AG04450 (cell line): Measurements from ENCODE around the gene SPATS2L. TPM values are rescaled to one million over a fixed set of nuclear protein-coding genes. Genes with fewer than 3 reads are reported as not detected.
A peak's percentile ranks its signal among the peaks of the same experiment; 100 is the strongest.

Experiments used
- CTCF ChIA-PET: fragments of 300-600, 350-600 bp; formaldehyde crosslinking; extraction: SDS; loops from one replicate; lab custom pipeline; 2022; ENCODE audit warnings: antibody characterized with exemption, inconsistent platforms; lab: Charles Lee
- POLR2A ChIA-PET: fragments of 350-600 bp; formaldehyde crosslinking; extraction: SDS; loops from one replicate; lab custom pipeline; 2021; ENCODE audit warnings: antibody characterized with exemption, inconsistent platforms; lab: Yijun Ruan, JAX
- DNase-seq: peaks from one replicate; pipeline ENCODE4 v3.0.0-alpha.2; 2011; ENCODE audit warnings: low read depth, low spot score
- H3K27ac ChIP-seq: one replicate; pipeline ENCODE4 v1.5.1; 2012; ENCODE audit warnings: low read depth, low read length, control low read depth
- H3K27me3 ChIP-seq: one replicate; pipeline ENCODE4 v1.6.0; 2012; ENCODE audit warnings: low read length; ENCODE audit not compliant: control insufficient read depth, insufficient read depth
- H3K4me3 ChIP-seq: 2 replicates; pipeline ENCODE4 v1.5.1; 2011; ENCODE audit warnings: mild to moderate bottlenecking, low read depth, low read length, control low read depth
- H3K9me3 ChIP-seq: 2 replicates; pipeline ENCODE4 v1.5.1; 2012; ENCODE audit warnings: low read length; ENCODE audit not compliant: control insufficient read depth, insufficient read depth
- polyA plus RNA-seq: library from polyadenylated mRNA; depleted of rRNA; stranded (reverse); fragments of >200 nt; gene quantifications from 2 replicates; pipeline ENCODE4 v1.2.3, GENCODE V29; 2011
- TF ChIP-seq, protein P1 (sequence below): IDR thresholded peaks from 2 replicates; pipeline ENCODE4 v1.5.1; 2011; ENCODE audit warnings: low read depth, low read length, control low read depth, inconsistent platforms

Gene SPATS2L
- polyA plus RNA-seq, 1 experiment, result 361 TPM

DNA sequence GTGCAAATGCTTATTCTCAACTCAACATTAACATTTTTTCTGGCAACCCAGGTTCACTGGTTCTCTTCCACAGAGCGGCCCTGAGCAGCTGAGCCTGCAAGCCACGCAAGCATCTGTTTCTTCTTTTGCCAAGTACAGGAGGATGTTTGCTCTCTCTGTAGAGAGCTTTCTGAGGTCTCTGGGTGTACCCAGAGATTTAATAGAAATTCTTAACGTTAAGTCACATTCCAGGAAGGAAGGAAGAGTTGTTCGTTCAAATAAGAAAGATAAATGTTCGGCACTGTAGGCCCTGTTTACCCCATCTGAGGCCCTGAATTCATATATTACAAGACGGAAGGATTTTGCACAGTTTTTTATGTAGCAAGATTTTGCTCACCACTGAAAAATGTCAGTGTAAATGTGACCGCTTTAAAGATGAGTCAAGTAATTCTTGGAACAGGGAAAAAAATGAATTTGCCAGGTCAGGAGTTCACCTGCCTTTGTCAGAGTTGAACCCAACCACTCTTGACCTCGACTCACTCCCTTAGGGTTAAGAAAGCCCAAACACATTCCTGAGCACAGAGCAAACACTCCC is 173.3 kb downstream of the SPATS2L start:
- H3K4me3 ChIP-seq, result no peak overlapping the region
- TF ChIP-seq, protein P1, sequence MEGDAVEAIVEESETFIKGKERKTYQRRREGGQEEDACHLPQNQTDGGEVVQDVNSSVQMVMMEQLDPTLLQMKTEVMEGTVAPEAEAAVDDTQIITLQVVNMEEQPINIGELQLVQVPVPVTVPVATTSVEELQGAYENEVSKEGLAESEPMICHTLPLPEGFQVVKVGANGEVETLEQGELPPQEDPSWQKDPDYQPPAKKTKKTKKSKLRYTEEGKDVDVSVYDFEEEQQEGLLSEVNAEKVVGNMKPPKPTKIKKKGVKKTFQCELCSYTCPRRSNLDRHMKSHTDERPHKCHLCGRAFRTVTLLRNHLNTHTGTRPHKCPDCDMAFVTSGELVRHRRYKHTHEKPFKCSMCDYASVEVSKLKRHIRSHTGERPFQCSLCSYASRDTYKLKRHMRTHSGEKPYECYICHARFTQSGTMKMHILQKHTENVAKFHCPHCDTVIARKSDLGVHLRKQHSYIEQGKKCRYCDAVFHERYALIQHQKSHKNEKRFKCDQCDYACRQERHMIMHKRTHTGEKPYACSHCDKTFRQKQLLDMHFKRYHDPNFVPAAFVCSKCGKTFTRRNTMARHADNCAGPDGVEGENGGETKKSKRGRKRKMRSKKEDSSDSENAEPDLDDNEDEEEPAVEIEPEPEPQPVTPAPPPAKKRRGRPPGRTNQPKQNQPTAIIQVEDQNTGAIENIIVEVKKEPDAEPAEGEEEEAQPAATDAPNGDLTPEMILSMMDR, result no peak
- CTCF ChIA-PET, result interaction anchor here (1.0 to 2.6 kb wide), 8 partner anchors 18 to 509 kb away, joined by 3 to 17 read pairs (median 6); no protein-coding TSS in a partner anchor
- H3K27me3 ChIP-seq, result no peaks in the 10 kb centered on the region
- peak overlapping the region; percentile 89 for H3K27ac ChIP-seq
- no peaks in the 10 kb centered on the region; the same call in 1 of the 2 replicates for H3K9me3 ChIP-seq
- peak; percentile 54 for DNase-seq
- POLR2A ChIA-PET, result no interaction called here

DNA sequence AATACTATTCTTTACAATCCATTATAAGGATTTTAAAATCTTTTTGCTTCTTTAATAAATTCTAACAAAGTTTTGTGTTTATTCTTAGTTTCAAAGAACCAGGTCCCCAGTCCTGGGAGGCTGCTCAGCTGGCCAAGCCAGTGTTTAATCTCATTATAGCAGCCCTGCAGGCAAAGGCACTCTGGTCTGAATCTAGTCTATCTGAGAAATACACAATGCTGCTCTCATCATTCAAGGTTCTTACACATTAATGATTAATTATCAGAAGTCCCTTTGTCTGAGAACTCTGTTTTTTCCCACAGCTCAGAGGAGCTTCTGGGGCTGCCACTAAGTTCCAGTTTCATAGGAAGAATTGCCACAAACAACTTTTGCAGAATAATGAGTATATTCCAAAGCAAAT is 175.7 kb downstream of the SPATS2L start:
- Histone ChIP-seq H3K27me3 (no peaks in the 10 kb centered on the region), H3K9me3 (no peaks in the 10 kb centered on the region; the same call in 1 of the 2 replicates), H3K27ac (no peak overlapping the region), H3K4me3 (no peak overlapping the region)
- POLR2A ChIA-PET, result no interaction called here
- CTCF ChIA-PET, result interaction anchor here (0.7 to 6.5 kb wide), 15 partner anchors 10 to 512 kb away, joined by 3 to 69 read pairs (median 5); no protein-coding TSS in a partner anchor
- DNase-seq, result no peak
- TF ChIP-seq, protein P1, result no peak

DNA sequence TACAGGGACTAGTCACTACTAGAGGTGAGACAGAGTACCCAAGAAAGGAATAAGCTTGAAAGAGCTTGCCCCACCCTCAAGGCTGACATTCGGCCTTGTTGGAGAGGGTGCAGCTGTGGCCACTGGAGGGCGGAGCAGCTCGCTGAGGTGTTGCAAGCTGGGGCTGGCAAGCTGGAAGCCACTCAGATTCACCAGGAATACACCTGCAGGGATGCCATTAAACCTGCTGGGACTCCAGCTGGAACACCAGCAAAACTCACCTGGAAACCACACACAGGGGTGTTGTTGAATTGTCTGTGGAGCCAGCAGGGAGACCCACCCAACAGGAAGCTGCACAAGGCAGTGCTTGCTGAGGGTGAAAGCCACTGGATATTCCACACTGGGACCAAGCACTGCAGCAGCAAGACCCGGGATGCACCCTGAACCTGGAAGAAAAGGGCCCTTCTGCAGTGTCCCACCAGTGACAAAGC is 177.3 kb downstream of the SPATS2L start:
- Histone ChIP-seq H3K27me3 (no peaks in the 10 kb centered on the region), H3K9me3 (no peaks in the 10 kb centered on the region), H3K4me3 (no peak overlapping the region), H3K27ac (no peak overlapping the region)
- TF ChIP-seq, protein P1, result peak; percentile 54
- DNase-seq, result no peak
- POLR2A ChIA-PET, result interaction anchor here (0.5 to 0.6 kb wide), 2 partner anchors 63 to 211 kb away, joined by 3 to 8 read pairs; no protein-coding TSS in a partner anchor
- CTCF ChIA-PET, result interaction anchor here (0.5 to 6.5 kb wide), 19 partner anchors 9 to 539 kb away, joined by 3 to 69 read pairs (median 4); partner anchors contain the start of gene KCTD18

DNA sequence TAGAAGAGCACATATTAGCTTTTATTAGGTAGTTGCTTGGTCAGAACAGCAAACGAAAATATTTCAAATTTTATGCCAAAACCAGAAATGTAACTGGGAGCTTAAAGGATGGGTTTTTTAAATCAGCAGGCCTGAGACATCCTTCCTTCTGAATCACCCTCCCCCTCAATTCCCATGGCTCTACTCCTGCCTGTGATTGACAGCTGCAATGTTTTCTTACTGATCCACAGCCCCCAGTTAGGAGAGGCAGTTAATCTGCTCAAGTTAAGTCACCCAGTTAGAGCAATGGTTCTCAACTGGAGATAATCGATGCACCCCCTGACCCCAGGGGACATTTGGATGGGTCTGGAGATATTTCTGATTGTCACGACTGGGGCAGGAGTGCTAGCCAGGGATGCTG is 178.4 kb downstream of the SPATS2L start:
- TF ChIP-seq, protein P1, result no peak
- ChIA-PET CTCF (interaction anchor here (1.0 to 6.5 kb wide), 10 partner anchors 9 to 512 kb away, joined by 3 to 69 read pairs (median 8); partner anchors contain the start of gene KCTD18), POLR2A (no interaction called here)
- Histone ChIP-seq H3K27me3 (no peaks in the 10 kb centered on the region), H3K9me3 (peaks cover under 1% of the 10 kb centered on the region; the same call in 1 of the 2 replicates), H3K27ac (no peak overlapping the region), H3K4me3 (no peak overlapping the region)
- no peak for DNase-seq

DNA sequence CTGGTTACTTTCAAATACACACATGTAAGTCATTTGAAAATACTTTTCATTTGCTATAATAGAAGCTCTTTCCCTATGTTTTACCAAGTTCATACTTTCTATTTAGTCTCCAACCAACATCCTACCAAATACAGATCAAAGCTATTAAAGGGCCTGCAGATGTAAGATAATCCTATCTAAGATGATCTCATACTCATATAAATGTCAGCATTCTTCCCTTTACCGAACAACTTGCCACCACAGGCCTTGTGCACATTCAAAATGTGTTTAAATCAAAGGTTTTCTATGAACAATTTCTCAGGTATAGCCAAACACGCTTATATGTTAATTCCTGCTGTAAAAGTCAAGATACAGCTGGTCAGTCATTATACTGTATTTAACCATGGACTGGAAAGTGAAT is 180.0 kb downstream of the SPATS2L start:
- ChIA-PET POLR2A (no interaction called here), CTCF (interaction anchor here (0.5 to 6.5 kb wide), 9 partner anchors 9 to 513 kb away, joined by 3 to 69 read pairs (median 4); partner anchors contain the start of gene KCTD18)
- TF ChIP-seq, protein P1, result no peak
- H3K9me3 ChIP-seq, result peaks cover 4% of the 10 kb centered on the region; the same call in 1 of the 2 replicates
- H3K27ac ChIP-seq, result no peak overlapping the region
- no peaks in the 10 kb centered on the region for H3K27me3 ChIP-seq
- H3K4me3 ChIP-seq, result no peak overlapping the region
- DNase-seq, result no peak
